Caki2 (cell line): ENCODE results near the gene SPIRE1. TPM values are rescaled to one million over a fixed set of nuclear protein-coding genes. Genes with fewer than 3 reads are reported as not detected.

Experiments
- DNase-seq: peaks from one replicate; pipeline ENCODE4 v3.0.0-alpha.2; 2015; ENCODE audit warnings: low read depth
- in situ Hi-C: cut with HindIII; loops from 2 replicates; pipeline ENCODE4 v1.10.0; 2016; ENCODE audit warnings: low sequenced_read_pairs, low pct_unique_long_range_greater_than_20kb, mixed read lengths
- total RNA-seq: library from RNA; depleted of rRNA; stranded (reverse); fragments of >200 nt; shearing (Covaris generic); gene quantifications from 2 replicates; pipeline ENCODE4 v1.2.3, GENCODE V29; 2014; ENCODE audit warnings: low replicate concordance

SPIRE1 gene
- total RNA-seq, 1 experiment from 2014 or later = 40.2 TPM

DNA sequence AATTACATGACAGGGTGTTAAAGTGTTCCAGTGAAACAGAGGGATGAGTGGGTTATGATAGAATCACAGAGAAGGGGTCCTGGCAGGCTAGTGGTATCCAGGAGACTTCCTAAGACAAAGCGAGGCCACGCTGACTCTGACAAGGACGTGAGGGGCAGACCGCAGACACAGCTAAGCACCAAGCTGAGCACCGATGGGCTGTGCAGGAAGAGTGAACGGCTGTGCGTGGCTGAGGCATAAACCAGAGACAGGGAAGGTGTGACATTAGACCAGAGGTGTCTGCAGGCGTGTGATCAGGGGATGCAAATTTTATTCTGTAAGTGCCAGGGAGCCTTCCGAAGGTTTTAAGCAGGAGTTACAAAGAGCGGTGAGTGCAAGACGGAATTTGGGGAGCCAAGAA, 180.3 kb downstream of the SPIRE1 start:
- in situ Hi-C loops = no loop called here
- DNase-seq = no peak

DNA sequence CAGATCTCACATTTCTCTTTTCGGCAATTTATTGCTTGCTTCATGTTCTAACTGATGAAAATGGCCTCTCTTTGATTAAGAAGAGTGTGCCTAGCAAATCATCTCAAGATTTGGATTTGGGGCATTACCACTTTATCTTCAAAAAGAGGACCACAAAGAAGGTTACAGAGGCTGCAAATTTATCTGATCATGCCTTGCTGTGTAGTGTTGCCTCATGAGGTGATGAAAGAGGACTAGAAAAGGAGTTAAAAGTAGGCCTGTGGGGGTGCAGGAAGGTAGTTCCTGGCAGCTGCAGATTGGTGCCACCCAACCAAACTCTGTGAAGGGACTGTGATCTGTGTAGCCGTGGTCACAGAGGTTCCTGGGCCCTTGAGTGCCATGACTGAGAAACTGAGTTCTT, 181.0 kb downstream of the SPIRE1 start:
- in situ Hi-C loops = no loop called here
- no peak for DNase-seq

DNA sequence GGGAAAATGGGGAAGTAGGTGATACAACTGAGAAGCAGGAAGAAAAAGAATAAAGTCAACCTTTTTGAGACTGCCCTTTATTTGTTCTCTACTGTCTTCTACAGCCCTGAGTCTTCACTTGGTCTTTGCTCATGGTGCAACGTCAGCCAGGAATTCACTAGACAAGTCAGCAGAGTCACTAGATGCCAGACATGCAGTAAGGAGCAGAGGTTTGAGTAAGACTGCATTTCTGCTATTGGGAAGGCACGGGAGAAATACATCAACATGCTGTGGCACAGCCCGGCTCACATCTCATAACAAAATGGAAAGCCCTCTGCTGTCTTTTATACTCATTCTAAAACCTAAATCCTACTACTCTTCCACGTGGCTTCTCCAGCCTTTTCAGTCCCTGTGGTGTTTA, 183.0 kb downstream of the SPIRE1 start:
- no peak for DNase-seq
- in situ Hi-C loops = no loop called here

DNA sequence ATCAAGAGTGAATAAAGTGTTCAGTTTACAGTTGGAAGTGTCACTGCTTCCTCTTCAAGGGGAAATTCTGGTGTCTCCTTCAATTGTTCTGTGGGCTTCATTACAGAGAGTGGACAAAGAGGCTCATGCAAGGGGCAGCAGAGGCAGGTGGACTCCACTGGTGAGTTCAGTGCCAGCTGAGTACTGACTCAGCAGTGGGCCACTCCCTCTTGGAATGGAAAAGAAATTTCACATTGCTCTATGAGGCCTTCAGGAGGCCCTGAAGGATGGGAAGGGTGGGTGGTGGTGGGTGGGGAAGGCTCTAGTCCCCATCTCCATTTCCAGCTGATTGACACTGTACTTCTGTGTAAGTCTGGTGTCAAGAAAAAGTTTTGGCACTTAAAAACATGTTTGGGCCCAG, 183.8 kb downstream of the SPIRE1 start:
- DNase-seq = no peak
- in situ Hi-C loops = no loop called here

DNA sequence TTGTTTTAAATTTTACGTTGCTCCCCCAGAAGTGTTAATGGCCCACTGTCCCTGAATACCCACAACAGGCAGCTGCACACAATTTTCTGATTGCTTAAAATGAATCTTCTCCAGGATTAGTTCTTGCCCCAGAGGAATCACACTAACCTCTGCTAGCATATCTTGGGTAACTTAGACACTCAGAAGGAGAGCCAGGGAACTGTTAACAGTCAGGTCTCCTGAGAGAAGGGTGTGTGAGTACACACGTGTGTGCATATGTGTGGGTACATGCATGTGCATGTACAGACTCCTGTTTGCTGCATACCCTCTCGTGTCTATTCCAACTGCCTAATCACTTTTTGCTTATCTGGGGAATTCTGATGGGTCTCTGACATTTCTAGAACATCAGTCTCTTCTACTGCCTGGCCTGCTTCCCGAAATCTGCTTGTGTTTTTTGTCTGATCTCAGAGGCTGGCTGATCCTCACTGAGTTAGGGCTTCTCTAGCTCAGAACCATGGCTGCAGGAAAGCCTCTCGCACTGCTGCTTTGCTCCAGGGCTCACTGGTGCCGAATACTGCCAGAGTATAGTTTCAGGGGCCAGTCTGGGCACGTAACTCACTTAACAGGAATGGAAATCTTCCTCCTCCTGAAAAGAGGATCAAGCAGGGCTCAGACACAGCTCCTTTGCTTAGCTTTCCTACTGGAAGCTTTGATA, 187.4 kb downstream of the SPIRE1 start:
- no peak for DNase-seq
- in situ Hi-C loops = no loop called here

DNA sequence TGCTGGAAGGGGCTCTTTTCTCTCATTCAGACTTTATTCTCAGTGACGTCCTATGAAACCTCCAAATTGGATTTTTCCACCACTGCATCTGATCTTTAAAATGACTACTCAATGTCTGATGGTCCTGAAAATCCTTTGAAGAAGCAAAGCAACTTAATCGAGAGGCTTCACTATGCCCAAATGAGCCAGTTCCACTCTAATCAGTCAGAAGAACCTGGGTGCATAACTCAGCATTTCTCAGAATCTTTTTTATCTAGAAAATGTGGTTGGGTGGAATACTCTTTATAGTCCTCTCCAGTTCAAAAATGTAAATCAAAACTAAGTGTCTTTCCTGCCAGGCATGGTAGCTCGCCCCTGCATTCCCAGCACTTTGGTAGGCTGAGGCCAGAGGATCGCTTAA, 189.5 kb downstream of the SPIRE1 start:
- in situ Hi-C loops = no loop called here
- DNase-seq = no peak

DNA sequence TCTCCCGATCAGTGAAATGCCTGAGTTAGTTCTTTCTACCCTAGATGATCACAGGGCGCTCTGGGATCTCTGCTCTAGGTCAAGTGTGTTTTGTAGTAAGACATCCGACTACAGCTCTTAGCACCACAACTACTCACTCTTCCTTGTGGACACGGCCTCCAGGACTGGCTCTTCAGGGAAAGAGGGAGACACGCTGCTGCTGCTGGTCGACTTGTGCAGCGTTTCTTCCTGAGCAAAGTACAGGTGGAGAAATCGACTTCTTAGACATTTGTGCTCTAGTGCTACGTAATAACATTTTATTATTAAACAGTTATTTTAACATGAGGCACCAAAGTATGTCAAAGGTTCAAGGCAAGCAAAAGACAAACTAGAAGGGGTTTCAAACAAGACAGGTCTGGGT, 193.2 kb downstream of the SPIRE1 start:
- DNase-seq = no peak
- in situ Hi-C loops = no loop called here

DNA sequence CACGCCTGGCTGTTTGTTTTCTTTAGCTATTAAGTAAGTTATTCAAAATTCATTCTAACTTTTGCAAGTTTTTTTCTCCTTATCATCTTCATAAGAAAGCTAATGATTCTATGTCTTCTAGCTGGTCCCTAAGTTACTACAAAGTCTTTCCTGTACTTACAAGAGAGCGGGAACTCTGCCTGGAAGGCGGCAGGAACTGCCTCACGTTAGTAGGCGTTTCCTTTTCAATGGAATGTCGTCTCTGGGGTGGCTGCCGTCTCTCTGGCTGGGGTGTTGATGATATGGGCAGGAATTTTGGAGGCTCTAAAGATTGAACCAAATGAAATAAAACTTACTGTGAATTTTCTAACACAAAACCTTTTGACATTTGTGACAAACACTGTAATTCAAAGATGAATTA, 194.7 kb downstream of the SPIRE1 start:
- DNase-seq = no peak
- in situ Hi-C loops = no loop called here

DNA sequence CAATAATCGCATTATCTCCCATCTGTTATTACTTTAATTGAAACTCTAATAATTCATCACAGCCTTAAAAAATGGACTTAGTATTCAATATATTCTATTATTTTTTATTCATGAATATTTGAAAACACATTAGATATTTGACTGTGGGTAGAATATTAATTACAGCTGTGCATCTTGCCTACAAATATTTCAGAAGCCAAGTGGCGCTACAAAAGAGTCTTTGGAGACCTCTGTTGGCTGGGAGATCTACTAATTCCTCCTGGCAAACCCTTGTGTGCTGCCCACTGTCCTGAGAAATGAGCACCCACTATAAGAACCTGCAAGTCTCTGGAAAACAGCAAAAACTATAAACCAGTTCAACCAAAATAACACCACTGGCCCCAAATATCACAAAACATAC, 195.7 kb downstream of the SPIRE1 start:
- DNase-seq = no peak
- in situ Hi-C loops = no loop called here

DNA sequence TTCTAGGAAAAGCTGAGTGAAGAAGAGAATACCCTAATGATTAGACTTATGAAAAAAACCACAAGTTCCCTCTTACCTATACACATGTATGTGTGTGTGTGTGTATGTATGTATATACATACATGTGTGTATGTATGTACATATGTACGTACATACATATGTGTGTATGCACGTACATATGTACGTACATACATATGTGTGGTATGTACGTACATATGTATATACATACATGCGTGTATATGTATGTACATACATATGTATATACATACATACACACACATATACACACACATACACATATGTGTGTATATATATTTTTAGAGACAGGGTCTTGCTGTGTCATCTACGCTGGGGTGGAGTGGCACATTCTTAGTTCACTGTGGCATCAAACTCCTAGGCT, 196.6 kb downstream of the SPIRE1 start:
- no peak for DNase-seq
- in situ Hi-C loops = no loop called here

DNA sequence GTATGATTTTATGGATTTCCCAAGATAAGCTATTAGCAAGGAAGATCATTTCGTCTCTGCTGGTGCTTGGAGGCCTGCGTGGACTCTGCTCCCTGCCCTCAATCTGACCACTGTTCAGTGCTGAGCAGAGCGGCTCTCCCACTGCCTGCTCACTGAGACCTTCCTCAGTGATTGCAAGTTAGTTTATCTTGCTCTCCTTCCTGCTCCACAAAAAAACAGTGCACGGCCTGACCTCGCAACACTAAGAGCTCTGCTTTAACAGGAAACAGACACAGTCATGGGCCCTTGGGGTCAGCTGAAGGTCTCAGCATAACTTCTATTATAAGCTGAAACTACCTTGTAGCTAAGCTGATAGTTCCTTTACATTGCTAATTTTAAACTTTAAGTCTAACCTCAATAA, 197.0 kb downstream of the SPIRE1 start:
- DNase-seq = no peak
- in situ Hi-C loops = no loop called here

DNA sequence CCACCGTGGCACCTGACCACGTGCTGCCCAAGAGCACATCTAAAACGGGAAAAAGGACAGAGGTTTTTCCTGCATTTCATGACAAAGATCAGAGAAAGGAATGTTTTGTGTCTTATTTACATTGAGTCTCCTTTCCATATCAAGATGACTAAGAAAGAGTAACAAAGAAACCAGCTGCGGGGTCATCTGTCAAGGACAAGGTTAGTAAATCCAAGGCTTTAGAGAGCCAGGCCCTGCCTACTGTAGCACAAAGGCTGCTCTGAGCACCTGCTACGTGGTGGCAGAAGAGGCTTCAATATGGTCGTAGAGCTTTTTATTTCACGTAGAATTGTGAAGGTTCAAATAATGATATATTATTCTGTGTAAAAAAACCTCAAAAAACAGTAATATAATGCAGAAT, 199.1 kb downstream of the SPIRE1 start:
- no peak for DNase-seq
- in situ Hi-C loops = loop anchor here (10.0 kb wide), 1 partner anchor 216 kb away; no protein-coding TSS in a partner anchor

DNA sequence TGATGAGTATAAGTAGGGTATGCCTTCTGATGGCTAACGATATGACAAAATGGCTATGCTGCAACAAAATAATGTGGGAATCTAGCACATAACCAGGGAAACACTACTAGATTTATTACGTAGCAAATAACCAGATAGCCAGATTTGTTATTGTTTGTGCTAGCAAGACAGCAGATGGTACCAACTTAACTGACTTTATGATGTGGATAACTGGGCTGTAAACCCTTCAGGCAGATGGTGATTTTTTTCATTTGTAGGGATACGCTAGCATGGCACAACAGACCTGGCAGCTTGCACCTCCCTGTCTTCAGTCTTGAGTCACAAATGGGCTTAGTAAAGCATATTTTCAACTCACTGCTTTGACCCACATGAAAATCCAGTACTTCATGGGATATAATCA, 201.5 kb downstream of the SPIRE1 start:
- in situ Hi-C loops = loop anchor here (10.0 kb wide), 1 partner anchor 218 kb away; no protein-coding TSS in a partner anchor
- DNase-seq = no peak

DNA sequence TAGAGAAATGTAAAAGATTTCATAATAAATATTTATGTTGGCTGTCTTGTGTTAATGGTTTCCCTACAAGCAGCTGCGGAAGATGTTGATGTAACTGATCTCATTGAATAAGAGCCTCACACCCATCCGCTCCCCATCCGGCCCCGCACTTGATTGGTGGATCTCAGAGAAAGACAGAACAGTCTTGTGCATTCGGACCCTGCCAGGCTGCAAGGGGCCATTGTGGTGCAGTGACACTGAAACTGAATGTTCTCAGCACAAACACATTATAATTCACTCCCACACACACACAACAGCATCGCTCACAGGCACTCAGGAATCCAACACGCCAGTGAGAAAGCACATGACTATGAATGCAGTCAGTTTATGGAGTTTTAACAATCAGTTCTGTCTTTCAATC, 202.4 kb downstream of the SPIRE1 start:
- DNase-seq = no peak
- in situ Hi-C loops = loop anchor here (10.0 kb wide), 1 partner anchor 219 kb away; no protein-coding TSS in a partner anchor

DNA sequence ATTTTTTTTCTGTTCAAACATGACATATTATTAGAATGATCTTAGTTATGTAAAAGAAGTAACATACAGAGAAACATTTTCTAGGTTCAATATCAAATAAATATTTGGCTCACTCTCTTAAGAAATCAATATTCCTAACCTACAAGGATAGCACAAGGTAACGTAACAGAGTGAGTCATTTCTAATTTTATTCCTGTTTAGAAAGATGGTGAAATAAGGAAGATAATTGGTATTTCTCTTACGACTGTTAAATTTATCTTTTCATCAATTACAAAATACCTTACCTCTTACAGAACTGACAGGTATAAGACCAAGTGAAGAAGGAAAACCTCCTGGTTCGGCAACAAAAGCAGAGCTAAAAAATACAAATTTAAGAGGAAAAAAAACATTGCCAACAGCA, 205.1 kb downstream of the SPIRE1 start:
- no peak for DNase-seq
- in situ Hi-C loops = loop anchor here (10.0 kb wide), 1 partner anchor 222 kb away; no protein-coding TSS in a partner anchor

DNA sequence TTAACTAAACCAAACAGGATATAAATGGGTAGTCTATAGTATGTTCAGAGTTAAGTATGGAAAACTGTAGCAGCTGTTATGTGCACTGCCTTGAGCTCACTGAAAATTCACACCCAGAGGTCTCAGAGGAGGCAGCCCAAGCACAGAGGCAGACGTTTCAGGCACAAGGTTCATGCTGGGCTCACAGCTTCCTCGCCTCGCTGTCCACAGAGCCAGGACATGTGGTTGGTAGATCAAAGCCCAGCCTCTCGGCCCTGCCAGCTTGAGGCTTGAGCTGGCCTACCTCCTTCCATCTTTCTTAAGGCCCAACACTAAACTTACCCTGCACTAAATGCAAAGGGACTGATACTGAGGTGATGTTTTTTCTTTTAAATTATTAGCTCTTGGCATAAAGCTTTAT, 206.5 kb downstream of the SPIRE1 start:
- in situ Hi-C loops = loop anchor here (10.0 kb wide), 1 partner anchor 223 kb away; no protein-coding TSS in a partner anchor
- DNase-seq = no peak

DNA sequence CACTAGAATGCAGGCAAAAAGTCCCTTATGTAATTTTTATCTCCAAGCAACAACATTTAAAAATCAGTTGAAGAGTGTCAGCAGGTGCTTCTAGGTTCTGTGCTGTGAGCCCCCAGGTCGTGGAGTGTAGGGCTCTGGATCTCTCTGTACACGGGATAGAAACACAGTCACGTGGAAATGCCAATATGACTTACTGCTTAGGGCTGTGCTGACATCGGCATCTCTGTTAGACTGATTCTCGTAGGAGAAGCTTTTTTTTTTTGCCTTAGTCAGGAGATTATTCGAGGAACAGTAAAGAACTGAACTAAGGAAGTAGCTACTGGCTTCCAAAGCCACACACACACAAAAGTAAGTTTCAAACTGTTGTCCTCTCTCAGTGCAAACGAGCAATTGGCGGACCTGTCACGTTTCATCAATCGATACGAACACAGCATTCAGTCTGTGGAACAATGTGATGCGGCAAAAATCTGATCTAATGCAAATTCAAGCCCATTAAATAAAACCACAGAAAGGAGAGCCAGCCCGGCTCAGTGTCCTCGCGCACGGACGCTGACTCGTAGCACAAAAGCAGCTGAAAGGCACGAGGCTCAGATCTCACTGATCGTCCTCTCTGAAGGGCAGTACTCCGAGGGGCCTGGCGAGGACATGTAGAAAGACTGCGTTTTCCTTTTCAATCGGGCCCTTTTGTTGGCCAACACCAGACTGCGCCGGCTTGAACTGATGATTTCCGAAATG, 208.7 kb downstream of the SPIRE1 start:
- no peak for DNase-seq
- in situ Hi-C loops = no loop called here

DNA sequence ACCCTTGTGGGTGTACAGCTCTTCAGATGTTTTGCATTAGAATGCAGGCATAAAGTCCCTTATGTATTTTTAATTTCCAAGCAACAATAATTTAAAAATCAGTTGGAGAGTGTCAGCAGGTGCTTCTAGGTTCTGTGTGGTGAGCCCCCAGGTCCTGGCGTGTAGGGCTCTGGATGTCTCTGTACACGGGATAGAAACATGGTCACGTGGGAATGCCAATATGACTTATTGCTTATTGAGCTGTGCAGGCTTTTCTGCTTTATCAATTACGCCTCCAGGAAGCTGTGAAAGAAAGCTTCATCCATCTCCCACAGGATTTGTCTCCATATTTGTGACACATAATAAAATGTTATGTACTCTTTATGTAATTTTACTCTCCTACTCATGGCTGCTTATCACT, 212.4 kb downstream of the SPIRE1 start:
- DNase-seq = no peak
- in situ Hi-C loops = no loop called here

DNA sequence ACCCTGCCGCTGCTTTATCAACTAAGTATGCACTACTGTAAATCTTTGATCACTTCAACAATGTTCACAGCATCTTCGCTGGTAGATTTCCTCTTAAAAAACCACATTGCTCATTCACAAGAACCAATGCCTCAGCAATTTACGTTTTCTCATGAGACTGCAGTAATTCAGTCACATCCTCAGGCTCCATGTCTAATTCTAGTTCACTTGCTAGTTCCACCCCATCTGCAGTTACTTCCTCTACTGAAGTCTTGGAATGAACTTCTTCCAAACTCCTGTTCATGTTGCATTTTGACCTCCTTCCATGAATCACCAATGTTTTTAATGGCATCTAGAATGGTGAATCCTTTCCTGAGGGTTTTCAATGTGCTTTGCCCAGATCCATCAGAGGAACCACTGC, 214.4 kb downstream of the SPIRE1 start:
- no peak for DNase-seq
- in situ Hi-C loops = no loop called here

DNA sequence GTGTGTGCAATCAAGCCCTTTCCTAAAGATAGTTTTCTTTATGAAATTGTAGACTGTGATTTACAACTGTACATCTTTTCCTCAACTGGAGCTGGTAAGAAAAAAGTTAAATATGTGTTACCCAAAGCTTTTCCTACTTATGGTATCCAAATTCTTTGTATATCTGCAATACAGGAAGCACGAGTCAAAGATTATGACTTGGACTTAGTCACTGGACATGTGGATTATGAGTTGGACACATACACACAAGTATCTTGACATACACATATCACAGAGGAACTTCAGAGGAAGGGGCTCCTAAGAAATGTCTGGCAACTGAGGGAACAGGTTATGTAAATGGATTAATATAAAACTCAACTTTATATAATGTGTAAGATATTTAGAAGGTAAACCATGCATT, 215.0 kb downstream of the SPIRE1 start:
- in situ Hi-C loops = no loop called here

More for the DNA sequence above, 215.0 kb downstream of the SPIRE1 start:
- DNase-seq = no peak
